H9 (cell line): Measurements from ENCODE around the gene FOXK1. TPM values are rescaled to one million over a fixed set of nuclear protein-coding genes. Genes with fewer than 3 reads are reported as not detected.

Experiments
- DNase-seq: peaks from one replicate; pipeline ENCODE4 v3.0.0-alpha.2; 2017
- H2AFZ ChIP-seq: one replicate; pipeline ENCODE4 v1.6.1; 2013; ENCODE audit warnings: mild to moderate bottlenecking, low read length, control low read depth, moderate library complexity
- H2AK5ac ChIP-seq: 2 replicates; pipeline ENCODE4 v1.6.1; 2013; ENCODE audit warnings: low read length, control low read depth, mixed read lengths; ENCODE audit not compliant: insufficient read length
- H2BK120ac ChIP-seq: one replicate; pipeline ENCODE4 v1.6.1; 2013; ENCODE audit warnings: low read depth, mild to moderate bottlenecking, low read length, control low read depth, inconsistent platforms; ENCODE audit not compliant: poor library complexity, severe bottlenecking
- H2BK12ac ChIP-seq: 2 replicates; pipeline ENCODE4 v1.6.1; 2013; ENCODE audit warnings: low read length, control low read depth, mixed read lengths, low read depth; ENCODE audit not compliant: insufficient read length
- H2BK15ac ChIP-seq: 2 replicates; pipeline ENCODE4 v1.6.1; 2013; ENCODE audit warnings: low read depth, low read length, control low read depth
- H2BK20ac ChIP-seq: one replicate; pipeline ENCODE4 v1.6.1; 2013; ENCODE audit warnings: low read depth, mild to moderate bottlenecking, low read length, control low read depth, inconsistent platforms; ENCODE audit not compliant: poor library complexity, severe bottlenecking
- H2BK5ac ChIP-seq: 2 replicates; pipeline ENCODE4 v1.6.1; 2013; ENCODE audit warnings: low read length, control low read depth, mixed read lengths; ENCODE audit not compliant: insufficient read length
- H3K14ac ChIP-seq: 2 replicates; pipeline ENCODE4 v1.6.1; 2013; ENCODE audit warnings: low read length, control low read depth; ENCODE audit not compliant: insufficient read depth
- H3K18ac ChIP-seq: 2 replicates; pipeline ENCODE4 v1.6.1; 2013; ENCODE audit warnings: low read depth, mild to moderate bottlenecking, mixed read lengths, low read length, control low read depth; ENCODE audit not compliant: insufficient read length
- H3K23ac ChIP-seq: 2 replicates; pipeline ENCODE4 v1.6.1; 2013; ENCODE audit warnings: low read length, control low read depth, mixed read lengths, low read depth; ENCODE audit not compliant: insufficient read length
- H3K23me2 ChIP-seq: 2 replicates; pipeline ENCODE4 v1.6.1; 2013; ENCODE audit warnings: low read depth, mild to moderate bottlenecking, mixed read lengths, low read length, control low read depth; ENCODE audit not compliant: insufficient read length, poor library complexity, severe bottlenecking
- H3K27ac ChIP-seq: 2 replicates; pipeline ENCODE4 v1.5.1; 2013; ENCODE audit warnings: low read length, control low read depth, mixed read lengths, low read depth; ENCODE audit not compliant: insufficient read length
- H3K27me3 ChIP-seq: 2 replicates; pipeline ENCODE4 v1.6.1; 2013; ENCODE audit warnings: low read length, control low read depth, inconsistent platforms; ENCODE audit not compliant: insufficient read depth
- H3K4ac ChIP-seq: 2 replicates; pipeline ENCODE4 v1.6.1; 2013; ENCODE audit warnings: low read depth, mild to moderate bottlenecking, control low read depth, inconsistent platforms, low read length, moderate library complexity
- H3K4me1 ChIP-seq: 2 replicates; pipeline ENCODE4 v1.6.1; 2013; ENCODE audit warnings: low read length, control low read depth, inconsistent platforms; ENCODE audit not compliant: insufficient read depth
- H3K4me2 ChIP-seq: 2 replicates; pipeline ENCODE4 v1.6.1; 2013; ENCODE audit warnings: low read length, control low read depth, mixed read lengths; ENCODE audit not compliant: insufficient read length, insufficient read depth
- H3K56ac ChIP-seq: 2 replicates; pipeline ENCODE4 v1.6.1; 2013; ENCODE audit warnings: low read depth, mild to moderate bottlenecking, mixed read lengths, low read length, control low read depth; ENCODE audit not compliant: insufficient read length
- H3K79me1 ChIP-seq: 2 replicates; pipeline ENCODE4 v1.6.1; 2013; ENCODE audit warnings: low read depth, mild to moderate bottlenecking, moderate library complexity, low read length, control low read depth, inconsistent platforms; ENCODE audit not compliant: insufficient read depth, poor library complexity, severe bottlenecking
- H3K79me2 ChIP-seq: 2 replicates; pipeline ENCODE4 v1.6.1; 2013; ENCODE audit warnings: low read length, control low read depth, inconsistent platforms; ENCODE audit not compliant: insufficient read depth
- H3K9ac ChIP-seq: 2 replicates; pipeline ENCODE4 v1.6.1; 2013; ENCODE audit warnings: low read length, control low read depth, mixed read lengths; ENCODE audit not compliant: insufficient read length; ENCODE audit errors: extremely low read depth
- H3K9me3 ChIP-seq: one replicate; pipeline ENCODE4 v1.6.1; 2013; ENCODE audit warnings: low read depth, low read length, inconsistent platforms; ENCODE audit not compliant: control insufficient read depth
- H3T11ph ChIP-seq: one replicate; pipeline ENCODE4 v1.6.1; 2013; ENCODE audit warnings: mild to moderate bottlenecking, low read length, control low read depth, inconsistent platforms
- H4K20me1 ChIP-seq: one replicate; pipeline ENCODE4 v1.6.1; 2013; ENCODE audit not compliant: control insufficient read depth, insufficient read length, insufficient read depth
- H4K5ac ChIP-seq: 2 replicates; pipeline ENCODE4 v1.6.1; 2013; ENCODE audit warnings: low read depth, mild to moderate bottlenecking, mixed read lengths, low read length, control low read depth; ENCODE audit not compliant: insufficient read length
- H4K8ac ChIP-seq: replicated peaks from 2 replicates; pipeline ENCODE4 v1.6.1; 2013; ENCODE audit warnings: low read length, control low read depth, mixed read lengths, low read depth; ENCODE audit not compliant: insufficient read length
- H4K91ac ChIP-seq: 2 replicates; pipeline ENCODE4 v1.6.1; 2013; ENCODE audit warnings: low read depth, mild to moderate bottlenecking, moderate library complexity, mixed read lengths, low read length, control low read depth; ENCODE audit not compliant: insufficient read length
- H3K27ac Mint-ChIP-seq, 3 experiments: 2 replicates in 2 of 3; 3 replicates in 1 of 3; pipeline ENCODE4 v1.8.0; 2020 to 2021; ENCODE audit warnings: mixed read lengths in 3 of 3, mild to moderate bottlenecking in 1 of 3, moderate library complexity in 1 of 3
- H3K27me3 Mint-ChIP-seq: 2 replicates; pipeline ENCODE4 v1.8.0; 2021; ENCODE audit warnings: low read depth, mild to moderate bottlenecking, moderate library complexity, mixed read lengths
- H3K36me3 Mint-ChIP-seq, 3 experiments: 2 replicates in 2 of 3; 3 replicates in 1 of 3; pipeline ENCODE4 v1.8.0; 2020 to 2021; ENCODE audit warnings: low read depth in 3 of 3, mixed read lengths in 3 of 3; ENCODE audit not compliant: insufficient read depth in 1 of 3
- H3K4me1 Mint-ChIP-seq, 2 experiments: 2 replicates each; pipeline ENCODE4 v1.8.0; 2020; ENCODE audit warnings: mixed read lengths in 2 of 2
- H3K4me3 Mint-ChIP-seq, 2 experiments: 2 replicates in 1 of 2; 3 replicates in 1 of 2; pipeline ENCODE4 v1.8.0; 2020 to 2021; ENCODE audit warnings: mild to moderate bottlenecking in 2 of 2, mixed read lengths in 2 of 2, moderate library complexity in 1 of 2
- H3K9me3 Mint-ChIP-seq, 2 experiments: 2 replicates in 1 of 2; 3 replicates in 1 of 2; pipeline ENCODE4 v1.8.0; 2020; ENCODE audit warnings: mild to moderate bottlenecking in 2 of 2, mixed read lengths in 2 of 2, moderate library complexity in 1 of 2
- CTCF ChIP-seq: fragments of 200-600 bp; sonication (generic); conservative IDR thresholded peaks from 3 replicates; pipeline ENCODE4 v1.8.0; 2021; ENCODE audit warnings: antibody characterized with exemption, mild to moderate bottlenecking
- WGBS: extraction: QIAGEN DNeasy Blood & Tissue Kit; methylation state at CpG from one replicate; pipeline ENCODE4 v1.1.7; 2013; ENCODE audit warnings: missing lambda C conversion rate, low lambda C conversion rate, mixed read lengths; ENCODE audit not compliant: insufficient read length; ENCODE audit errors: extremely low coverage; 5-methylcytosine and 5-hydroxymethylcytosine counted together
- total RNA-seq: library from RNA; stranded (reverse); gene quantifications from 2 replicates; pipeline ENCODE4 v1.2.1, GENCODE V29; 2021

FOXK1 gene
- total RNA-seq, 1 experiment from 2014 or later, result 14.4 TPM

GRCh38 chr7:4759211-4759610 lies 77.1 kb downstream of the FOXK1 start:
- H2AFZ ChIP-seq, result no peak overlapping the region
- WGBS, result no CpG with 5 or more reads among the region's 40 CpGs
- no peak overlapping the region for H2BK15ac ChIP-seq
- H2BK20ac ChIP-seq, result no peak overlapping the region
- peaks cover 14 to 21% (median 19%) of the 10 kb centered on the region in 3 experiments; a peak in 6 of 7 replicates for H3K36me3 Mint-ChIP-seq
- no peak overlapping the region for H3K4ac ChIP-seq
- no peak overlapping the region for H3K9ac ChIP-seq
- H3K79me1 ChIP-seq, result no peaks in the 10 kb centered on the region
- no peak overlapping the region for H4K8ac ChIP-seq
- H2AK5ac ChIP-seq, result no peak overlapping the region
- H3K27me3 Mint-ChIP-seq, result no peaks in the 10 kb centered on the region
- H2BK5ac ChIP-seq, result no peak overlapping the region
- H3K79me2 ChIP-seq, result no peaks in the 10 kb centered on the region
- H3K4me1 Mint-ChIP-seq, result no peaks in the 10 kb centered on the region
- no peak overlapping the region for H3K23ac ChIP-seq
- no peak for TF ChIP-seq CTCF
- no peak for DNase-seq
- no peak overlapping the region for H3K27ac ChIP-seq
- H3T11ph ChIP-seq, result no peak overlapping the region
- no peak overlapping the region for H3K4me3 Mint-ChIP-seq
- H3K9me3 ChIP-seq, result no peaks in the 10 kb centered on the region
- no peak overlapping the region for H4K91ac ChIP-seq
- no peaks in the 10 kb centered on the region for H3K23me2 ChIP-seq
- H3K9me3 Mint-ChIP-seq, result no peaks in the 10 kb centered on the region
- H4K5ac ChIP-seq, result peak overlapping the region; percentile 77
- no peak overlapping the region for H3K4me2 ChIP-seq
- H3K56ac ChIP-seq, result no peak overlapping the region
- H2BK12ac ChIP-seq, result no peak overlapping the region
- no peaks in the 10 kb centered on the region for H3K27me3 ChIP-seq
- no peak overlapping the region for H2BK120ac ChIP-seq
- no peaks in the 10 kb centered on the region for H4K20me1 ChIP-seq
- no peak overlapping the region for H3K27ac Mint-ChIP-seq
- H3K18ac ChIP-seq, result no peak overlapping the region
- no peak overlapping the region; the same call in 1 of the 2 replicates for H3K14ac ChIP-seq
- no peaks in the 10 kb centered on the region for H3K4me1 ChIP-seq
